ENCODE results near the gene PIEZO2.

DNA sequence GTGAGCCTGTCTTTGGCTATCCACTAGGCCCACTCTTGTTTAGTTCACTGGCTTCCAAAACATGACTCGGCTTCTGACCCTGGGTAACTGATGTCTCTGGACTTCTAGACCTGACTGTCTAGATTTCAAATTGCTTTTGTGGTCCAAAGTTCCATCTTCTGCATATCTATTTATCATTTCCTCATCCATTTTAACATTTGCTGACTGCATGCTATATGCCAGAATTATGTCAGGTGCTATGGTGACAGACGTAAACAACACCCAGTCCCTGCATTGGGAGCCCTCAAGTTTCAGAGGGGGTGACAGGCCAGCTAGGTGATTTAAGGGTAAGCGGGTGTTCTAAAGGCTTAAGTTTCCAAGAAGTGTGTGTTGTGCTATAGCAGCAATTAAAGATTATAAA lies 140.9 kb downstream of the PIEZO2 start:
- no peak for TF ChIP-seq POLR2A (IDR thresholded peaks at IDR 0.05)
- TF ChIP-seq, protein P1, sequence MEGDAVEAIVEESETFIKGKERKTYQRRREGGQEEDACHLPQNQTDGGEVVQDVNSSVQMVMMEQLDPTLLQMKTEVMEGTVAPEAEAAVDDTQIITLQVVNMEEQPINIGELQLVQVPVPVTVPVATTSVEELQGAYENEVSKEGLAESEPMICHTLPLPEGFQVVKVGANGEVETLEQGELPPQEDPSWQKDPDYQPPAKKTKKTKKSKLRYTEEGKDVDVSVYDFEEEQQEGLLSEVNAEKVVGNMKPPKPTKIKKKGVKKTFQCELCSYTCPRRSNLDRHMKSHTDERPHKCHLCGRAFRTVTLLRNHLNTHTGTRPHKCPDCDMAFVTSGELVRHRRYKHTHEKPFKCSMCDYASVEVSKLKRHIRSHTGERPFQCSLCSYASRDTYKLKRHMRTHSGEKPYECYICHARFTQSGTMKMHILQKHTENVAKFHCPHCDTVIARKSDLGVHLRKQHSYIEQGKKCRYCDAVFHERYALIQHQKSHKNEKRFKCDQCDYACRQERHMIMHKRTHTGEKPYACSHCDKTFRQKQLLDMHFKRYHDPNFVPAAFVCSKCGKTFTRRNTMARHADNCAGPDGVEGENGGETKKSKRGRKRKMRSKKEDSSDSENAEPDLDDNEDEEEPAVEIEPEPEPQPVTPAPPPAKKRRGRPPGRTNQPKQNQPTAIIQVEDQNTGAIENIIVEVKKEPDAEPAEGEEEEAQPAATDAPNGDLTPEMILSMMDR (IDR thresholded peaks at IDR 0.05) = no peak
